SK-N-SH treated with all-trans-retinoic acid at 6 μM for 48 hours (cell line): ENCODE results near the gene SPATA33.

Experiments used
- ATAC-seq: fragments of 200-7000 bp; cut with Tn5 transposase; 3 replicates; pipeline ENCODE4 v1.9.1; 2020; ENCODE audit warnings: mild to moderate bottlenecking, moderate library complexity
- ARNTL ChIP-seq: fragments of 450-650 bp; formaldehyde crosslinking; IDR thresholded peaks from 2 replicates; pipeline ENCODE4 v1.5.0; 2020; ENCODE audit warnings: low read depth, mild to moderate bottlenecking, moderate library complexity, borderline replicate concordance
- CSDC2 ChIP-seq: fragments of 250-450 bp; sonication (Bioruptor Pico); IDR thresholded peaks from 2 replicates; pipeline ENCODE4 v1.5.0; 2020; ENCODE audit warnings: mild to moderate bottlenecking, moderate library complexity
- CSRNP3 ChIP-seq: fragments of 250-450 bp; sonication (Bioruptor Pico); IDR thresholded peaks from 2 replicates; pipeline ENCODE4 v1.5.1; 2021; ENCODE audit warnings: mild to moderate bottlenecking, moderate library complexity
- GLIS3 ChIP-seq: fragments of 250-450 bp; sonication (Bioruptor Pico); IDR thresholded peaks from 2 replicates; pipeline ENCODE4 v1.5.0; 2020; ENCODE audit warnings: mild to moderate bottlenecking, moderate library complexity
- ISL1 ChIP-seq: fragments of 250-450 bp; sonication (Bioruptor Pico); IDR thresholded peaks from 2 replicates; pipeline ENCODE4 v2.1.2; 2022; ENCODE audit warnings: mild to moderate bottlenecking, moderate library complexity
- OSR1 ChIP-seq: fragments of 250-450 bp; sonication (Bioruptor Pico); IDR thresholded peaks from 2 replicates; pipeline ENCODE4 v1.8.0; 2022; ENCODE audit warnings: moderate library complexity, mild to moderate bottlenecking, inconsistent platforms
- POU6F1 ChIP-seq: fragments of 250-450 bp; sonication (Bioruptor Pico); IDR thresholded peaks from 2 replicates; pipeline ENCODE4 v1.8.0; 2021; ENCODE audit warnings: low read depth, mild to moderate bottlenecking, moderate library complexity, borderline replicate concordance
- PPARA ChIP-seq: fragments of 250-450 bp; sonication (Bioruptor Pico); IDR thresholded peaks from 2 replicates; pipeline ENCODE4 v1.5.0; 2020; ENCODE audit warnings: mild to moderate bottlenecking, borderline replicate concordance
- RARB ChIP-seq: fragments of 250-450 bp; sonication (Bioruptor Pico); IDR thresholded peaks from 2 replicates; pipeline ENCODE4 v1.8.0; 2021; ENCODE audit warnings: mild to moderate bottlenecking, moderate library complexity
- SNAI2 ChIP-seq: fragments of 250-450 bp; sonication (Bioruptor Pico); IDR thresholded peaks from 2 replicates; pipeline ENCODE4 v1.5.0; 2020; ENCODE audit warnings: mild to moderate bottlenecking, moderate library complexity
- TCF4 ChIP-seq: fragments of 250-450 bp; sonication (Bioruptor Pico); IDR thresholded peaks from 2 replicates; pipeline ENCODE4 v1.8.0; 2021; ENCODE audit warnings: mild to moderate bottlenecking, moderate library complexity, borderline replicate concordance
- TOX ChIP-seq: fragments of 250-450 bp; sonication (Bioruptor Pico); IDR thresholded peaks from 2 replicates; pipeline ENCODE4 v1.8.0; 2021; ENCODE audit warnings: mild to moderate bottlenecking, moderate library complexity, borderline replicate concordance
- ZC3H10 ChIP-seq: fragments of 250-450 bp; sonication (Bioruptor Pico); IDR thresholded peaks from 2 replicates; pipeline ENCODE4 v1.5.1; 2021; ENCODE audit warnings: mild to moderate bottlenecking, moderate library complexity
- ZFP3 ChIP-seq: fragments of 250-450 bp; sonication (Bioruptor Pico); IDR thresholded peaks from 2 replicates; pipeline ENCODE4 v1.5.0; 2020; ENCODE audit warnings: mild to moderate bottlenecking, moderate library complexity
- ZFP30 ChIP-seq: fragments of 450-650 bp; formaldehyde crosslinking; IDR thresholded peaks from 2 replicates; pipeline ENCODE4 v1.5.0; 2022; ENCODE audit warnings: mild to moderate bottlenecking, moderate library complexity
- ZNF565 ChIP-seq: fragments of 450-650 bp; formaldehyde crosslinking; conservative IDR thresholded peaks from 2 replicates; pipeline ENCODE4 v1.5.0; 2020; ENCODE audit warnings: low read depth, mild to moderate bottlenecking, moderate library complexity
- ZNF70 ChIP-seq: fragments of 450-650 bp; formaldehyde crosslinking; IDR thresholded peaks from 2 replicates; pipeline ENCODE4 v1.5.0; 2020; ENCODE audit warnings: mild to moderate bottlenecking, moderate library complexity
- ZNF8 ChIP-seq: fragments of 450-650 bp; formaldehyde crosslinking; IDR thresholded peaks from 2 replicates; pipeline ENCODE4 v1.5.0; 2020; ENCODE audit warnings: mild to moderate bottlenecking, moderate library complexity
- TF ChIP-seq, protein P1 (sequence below): fragments of 250-450 bp; sonication (Bioruptor Pico); IDR thresholded peaks from 2 replicates; pipeline ENCODE4 v1.5.0; 2020; ENCODE audit warnings: mild to moderate bottlenecking, moderate library complexity

SPATA33 gene

DNA sequence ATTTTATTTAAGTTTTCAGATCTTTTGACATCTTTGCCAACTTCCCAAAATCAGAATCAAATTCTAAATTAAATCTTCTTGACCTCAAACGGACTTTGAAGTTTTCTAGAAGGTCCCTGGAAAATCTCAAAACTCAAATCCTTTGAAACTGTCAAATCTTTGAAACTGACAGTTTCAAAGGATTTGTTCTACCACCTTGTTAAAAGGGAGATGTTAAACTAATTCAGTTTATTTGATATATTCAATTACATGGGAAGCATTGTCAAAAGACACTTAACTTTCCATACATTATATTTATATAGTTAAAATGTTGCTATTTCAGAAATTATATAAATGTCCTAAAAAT lies 47.6 kb upstream of the SPATA33 start:
- no peak for ATAC-seq
- TF ChIP-seq PPARA (CRISPR knock-in tag) = no peak

GRCh38 chr16:89612415-89613166 lies 45.0 kb upstream of the SPATA33 start:
- no peak for ATAC-seq
- TF ChIP-seq ZFP30 (CRISPR knock-in tag) (no peak), ZC3H10 (CRISPR knock-in tag) (no peak), OSR1 (CRISPR knock-in tag) (no peak)

DNA sequence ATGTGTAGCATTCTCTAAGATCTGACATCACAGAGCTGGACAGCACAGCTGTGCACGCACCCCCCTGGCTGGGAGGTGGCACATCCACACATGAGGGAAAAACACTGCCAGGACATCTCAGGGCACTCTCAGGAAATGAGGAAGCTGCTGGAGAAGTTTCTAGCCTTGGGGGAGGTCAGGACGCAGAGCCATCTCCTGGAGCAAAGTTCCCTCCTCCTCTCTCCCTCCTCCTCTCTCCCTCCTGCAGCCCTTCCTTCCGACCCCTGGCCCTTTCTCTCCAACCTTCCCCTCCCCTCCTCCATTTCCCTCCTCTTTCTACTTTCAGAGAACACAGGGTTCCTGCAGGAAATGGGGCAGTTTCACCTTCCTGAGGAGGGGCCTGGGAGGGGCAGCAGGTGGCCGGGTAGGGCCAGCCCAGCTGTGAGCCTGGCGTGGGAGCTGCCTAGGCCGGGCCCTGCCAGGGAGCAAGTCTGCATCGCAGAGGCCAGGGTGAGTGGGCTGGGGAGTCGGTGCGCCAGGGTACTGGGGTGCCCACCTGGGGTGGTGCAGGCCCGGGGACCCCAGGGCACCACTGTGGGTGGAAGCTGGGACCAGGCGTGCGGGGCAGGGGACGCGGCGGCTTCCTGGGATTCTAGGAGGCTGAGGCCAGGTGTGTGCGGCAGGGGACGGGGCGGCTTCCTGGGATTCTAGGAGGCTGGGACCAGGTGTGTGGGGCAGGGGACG lies 44.2 kb upstream of the SPATA33 start, which contains the start of gene DPEP1:
Gene DPEP1 (plus strand): TSS at position 412 of the 723 bp plus-strand sequence. CDS start 16,769 bp downstream, outside the sequence.
- no peak for ATAC-seq
- TF ChIP-seq CSDC2 (CRISPR knock-in tag) (no peak), TOX (CRISPR knock-in tag) (no peak), ZNF70 (CRISPR knock-in tag) (no peak)
- TF ChIP-seq, protein P1, sequence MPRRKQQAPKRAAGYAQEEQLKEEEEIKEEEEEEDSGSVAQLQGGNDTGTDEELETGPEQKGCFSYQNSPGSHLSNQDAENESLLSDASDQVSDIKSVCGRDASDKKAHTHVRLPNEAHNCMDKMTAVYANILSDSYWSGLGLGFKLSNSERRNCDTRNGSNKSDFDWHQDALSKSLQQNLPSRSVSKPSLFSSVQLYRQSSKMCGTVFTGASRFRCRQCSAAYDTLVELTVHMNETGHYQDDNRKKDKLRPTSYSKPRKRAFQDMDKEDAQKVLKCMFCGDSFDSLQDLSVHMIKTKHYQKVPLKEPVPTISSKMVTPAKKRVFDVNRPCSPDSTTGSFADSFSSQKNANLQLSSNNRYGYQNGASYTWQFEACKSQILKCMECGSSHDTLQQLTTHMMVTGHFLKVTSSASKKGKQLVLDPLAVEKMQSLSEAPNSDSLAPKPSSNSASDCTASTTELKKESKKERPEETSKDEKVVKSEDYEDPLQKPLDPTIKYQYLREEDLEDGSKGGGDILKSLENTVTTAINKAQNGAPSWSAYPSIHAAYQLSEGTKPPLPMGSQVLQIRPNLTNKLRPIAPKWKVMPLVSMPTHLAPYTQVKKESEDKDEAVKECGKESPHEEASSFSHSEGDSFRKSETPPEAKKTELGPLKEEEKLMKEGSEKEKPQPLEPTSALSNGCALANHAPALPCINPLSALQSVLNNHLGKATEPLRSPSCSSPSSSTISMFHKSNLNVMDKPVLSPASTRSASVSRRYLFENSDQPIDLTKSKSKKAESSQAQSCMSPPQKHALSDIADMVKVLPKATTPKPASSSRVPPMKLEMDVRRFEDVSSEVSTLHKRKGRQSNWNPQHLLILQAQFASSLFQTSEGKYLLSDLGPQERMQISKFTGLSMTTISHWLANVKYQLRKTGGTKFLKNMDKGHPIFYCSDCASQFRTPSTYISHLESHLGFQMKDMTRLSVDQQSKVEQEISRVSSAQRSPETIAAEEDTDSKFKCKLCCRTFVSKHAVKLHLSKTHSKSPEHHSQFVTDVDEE (CRISPR knock-in tag) = no peak

- ATAC-seq = no peak
- TF ChIP-seq ISL1 (CRISPR knock-in tag) (no peak), ZFP30 (CRISPR knock-in tag) (no peak), TCF4 (CRISPR knock-in tag) (no peak)
Measured at GRCh38 chr16:89613954-89614459, 43.6 kb upstream of the SPATA33 start.

GRCh38 chr16:89615176-89615575 lies 42.5 kb upstream of the SPATA33 start:
- ATAC-seq = peak; percentile 31
- TF ChIP-seq ZNF565 (CRISPR knock-in tag) (no peak), RARB (no peak), ISL1 (CRISPR knock-in tag) (no peak)

GRCh38 chr16:89615596-89616090 lies 42.0 kb upstream of the SPATA33 start:
- TF ChIP-seq CSDC2 (CRISPR knock-in tag) (no peak), SNAI2 (CRISPR knock-in tag) (no peak), ZNF565 (CRISPR knock-in tag) (no peak), GLIS3 (CRISPR knock-in tag) (no peak), TCF4 (CRISPR knock-in tag) (no peak), ISL1 (CRISPR knock-in tag) (no peak), OSR1 (CRISPR knock-in tag) (no peak), TOX (CRISPR knock-in tag) (no peak), POU6F1 (CRISPR knock-in tag) (no peak), ARNTL (CRISPR knock-in tag) (no peak), ZC3H10 (CRISPR knock-in tag) (no peak), ZNF8 (no peak), ZFP3 (CRISPR knock-in tag) (no peak), CSRNP3 (no peak), ZNF70 (CRISPR knock-in tag) (no peak), ZFP30 (CRISPR knock-in tag) (no peak)
- TF ChIP-seq, protein P1 (CRISPR knock-in tag) = no peak
- ATAC-seq = peak; percentile 86
